Muscle of back (tissue), 13 donors: ENCODE results near the gene LAYN. TPM values are rescaled to one million over a fixed set of nuclear protein-coding genes. Genes with fewer than 3 reads are reported as not detected.
A peak's percentile ranks its signal among the peaks of the same experiment; 100 is the strongest.

ENCODE experiments used
- DNase-seq, 3 donors: peaks; one replicate each; pipeline versions ENCODE4 v3.0.0 to v3.0.0-alpha.2; 2013
- long read RNA-seq, 9 donors: transcript quantifications; one replicate each; lab custom pipeline, GENCODE V29; 2026
- polyA plus RNA-seq, 10 donors: library from polyadenylated mRNA; unstranded; fragments of 120-200 nt; gene quantifications; one replicate each; pipeline ENCODE4 v1.2.1, GENCODE V29; 2013; ENCODE audit not compliant: insufficient read length in 10 of 10

Gene LAYN
- polyA plus RNA-seq: 1 to 10 TPM; 4.1 to 8.9 (median 6.9) TPM
- long read RNA-seq, donor 1, partial matches to known transcripts: 0 of 1 reads
- long read RNA-seq, donor 1, other reads (novel, unspliced or antisense): 0 of 1 reads
- long read RNA-seq, donor 2, partial matches to known transcripts: 0 of 2 reads
- long read RNA-seq, donor 2, other reads (novel, unspliced or antisense): 0 of 2 reads
- long read RNA-seq, donor 3: 0 reads
- long read RNA-seq, donor 4, partial matches to known transcripts: 0 of 2 reads
- long read RNA-seq, donor 4, other reads (novel, unspliced or antisense): 0 of 2 reads
- long read RNA-seq, donor 5, partial matches to known transcripts: 0 of 2 reads
- long read RNA-seq, donor 5, other reads (novel, unspliced or antisense): 0 of 2 reads
- long read RNA-seq, donor 6: 0 reads
- long read RNA-seq, donor 7, partial matches to known transcripts: 0 of 3 reads
- long read RNA-seq, donor 7, other reads (novel, unspliced or antisense): 0 of 3 reads
- long read RNA-seq, donor 8, partial matches to known transcripts: 0 of 1 reads
- long read RNA-seq, donor 8, other reads (novel, unspliced or antisense): 0 of 1 reads
- long read RNA-seq, donor 9: 0 reads

- peak; percentile 43 to 74 (median 48) for DNase-seq
Observed at GRCh38 chr11:111540114-111540936, at the start of gene LAYN. Gene LAYN (plus strand): TSS chr11:111540720. CDS start chr11:111540844, 124 bp downstream.

GRCh38 chr11:111494040-111494439 lies 46.5 kb upstream of the LAYN start:
- no peak for DNase-seq

- no peak for DNase-seq
Observed at GRCh38 chr11:111499483-111499882, 41.0 kb upstream of the LAYN start.

GRCh38 chr11:111500481-111500880 lies 40.0 kb upstream of the LAYN start:
- DNase-seq: no peak

GRCh38 chr11:111502611-111503010 lies 37.9 kb upstream of the LAYN start:
- DNase-seq: no peak

- DNase-seq: no peak
Observed at GRCh38 chr11:111510311-111510710, 30.2 kb upstream of the LAYN start.

GRCh38 chr11:111512296-111513239 lies 28.0 kb upstream of the LAYN start, which contains the start of gene BTG4:
Gene BTG4 (minus strand): TSS chr11:111512386. CDS start chr11:111498776, 13,610 bp downstream.
- DNase-seq: peak in 2 of 3 donors; percentile 14 to 42

- no peak for DNase-seq
Observed at GRCh38 chr11:111513240-111513605, 27.3 kb upstream of the LAYN start.

GRCh38 chr11:111514216-111515031 lies 26.1 kb upstream of the LAYN start, which contains the start of gene HOATZ:
Gene HOATZ (plus strand): TSS chr11:111514778. CDS start chr11:111514785, 7 bp downstream.
- DNase-seq: peak in 1 of 3 donors; percentile 30

- DNase-seq: no peak
Observed at GRCh38 chr11:111515591-111515990, 24.9 kb upstream of the LAYN start.

- DNase-seq: no peak
Observed at GRCh38 chr11:111518668-111519067, 21.9 kb upstream of the LAYN start.

GRCh38 chr11:111520560-111520959 lies 20.0 kb upstream of the LAYN start:
- no peak for DNase-seq

GRCh38 chr11:111521135-111521534 lies 19.4 kb upstream of the LAYN start:
- no peak for DNase-seq

GRCh38 chr11:111522426-111522825 lies 18.1 kb upstream of the LAYN start:
- no peak for DNase-seq

GRCh38 chr11:111523343-111523742 lies 17.2 kb upstream of the LAYN start:
- DNase-seq: no peak

- no peak for DNase-seq
Observed at GRCh38 chr11:111524056-111524455, 16.5 kb upstream of the LAYN start.

GRCh38 chr11:111525456-111525855 lies 15.1 kb upstream of the LAYN start:
- no peak for DNase-seq

GRCh38 chr11:111526501-111526900 lies 14.0 kb upstream of the LAYN start:
- DNase-seq: no peak

GRCh38 chr11:111527279-111527678 lies 13.2 kb upstream of the LAYN start:
- DNase-seq: no peak

GRCh38 chr11:111528557-111528956 lies 12.0 kb upstream of the LAYN start:
- DNase-seq: no peak
